ENCODE results near the gene GOLPH3. TPM values are rescaled to one million over a fixed set of nuclear protein-coding genes. Genes with fewer than 3 reads are reported as not detected.
A peak's percentile ranks its signal among the peaks of the same experiment; 100 is the strongest.

Gene GOLPH3
- total RNA-seq, 1 donor from 2014 or later = 72.9 TPM

DNA sequence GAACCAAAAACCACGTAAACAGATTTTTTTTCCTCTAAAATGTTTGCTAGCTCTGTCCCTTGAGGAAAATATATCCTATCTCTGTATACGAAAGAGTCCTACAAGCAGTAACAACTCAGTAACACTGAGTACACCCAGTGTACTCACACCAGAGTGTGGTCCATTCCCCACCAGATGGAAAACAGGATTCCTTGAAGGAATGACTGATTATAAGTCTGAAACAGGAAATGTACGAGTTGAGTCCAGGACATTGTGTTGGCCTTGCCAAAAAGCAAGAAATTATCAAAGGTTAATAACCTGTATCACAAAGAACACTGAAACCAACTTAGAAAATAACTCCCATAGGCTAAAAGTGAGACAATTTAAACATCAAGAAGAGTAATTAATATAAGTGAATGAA lies 20.4 kb downstream of the GOLPH3 start:
- Mint-ChIP-seq H3K4me1 (ENCODE audit: unreplicated experiment) (peaks cover 15% of the 10 kb centered on the region), H3K27me3 (no peaks in the 10 kb centered on the region), H3K4me3 (no peak overlapping the region), H3K9me3 (no peaks in the 10 kb centered on the region), H3K27ac (no peak overlapping the region), H3K36me3 (peaks cover 12% of the 10 kb centered on the region)
- TF ChIP-seq, protein P1, sequence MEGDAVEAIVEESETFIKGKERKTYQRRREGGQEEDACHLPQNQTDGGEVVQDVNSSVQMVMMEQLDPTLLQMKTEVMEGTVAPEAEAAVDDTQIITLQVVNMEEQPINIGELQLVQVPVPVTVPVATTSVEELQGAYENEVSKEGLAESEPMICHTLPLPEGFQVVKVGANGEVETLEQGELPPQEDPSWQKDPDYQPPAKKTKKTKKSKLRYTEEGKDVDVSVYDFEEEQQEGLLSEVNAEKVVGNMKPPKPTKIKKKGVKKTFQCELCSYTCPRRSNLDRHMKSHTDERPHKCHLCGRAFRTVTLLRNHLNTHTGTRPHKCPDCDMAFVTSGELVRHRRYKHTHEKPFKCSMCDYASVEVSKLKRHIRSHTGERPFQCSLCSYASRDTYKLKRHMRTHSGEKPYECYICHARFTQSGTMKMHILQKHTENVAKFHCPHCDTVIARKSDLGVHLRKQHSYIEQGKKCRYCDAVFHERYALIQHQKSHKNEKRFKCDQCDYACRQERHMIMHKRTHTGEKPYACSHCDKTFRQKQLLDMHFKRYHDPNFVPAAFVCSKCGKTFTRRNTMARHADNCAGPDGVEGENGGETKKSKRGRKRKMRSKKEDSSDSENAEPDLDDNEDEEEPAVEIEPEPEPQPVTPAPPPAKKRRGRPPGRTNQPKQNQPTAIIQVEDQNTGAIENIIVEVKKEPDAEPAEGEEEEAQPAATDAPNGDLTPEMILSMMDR (conservative IDR thresholded peaks at IDR 0.05) = no peak
- DNase-seq (ENCODE audit: extremely low spot score, unreplicated experiment) = no peak

DNA sequence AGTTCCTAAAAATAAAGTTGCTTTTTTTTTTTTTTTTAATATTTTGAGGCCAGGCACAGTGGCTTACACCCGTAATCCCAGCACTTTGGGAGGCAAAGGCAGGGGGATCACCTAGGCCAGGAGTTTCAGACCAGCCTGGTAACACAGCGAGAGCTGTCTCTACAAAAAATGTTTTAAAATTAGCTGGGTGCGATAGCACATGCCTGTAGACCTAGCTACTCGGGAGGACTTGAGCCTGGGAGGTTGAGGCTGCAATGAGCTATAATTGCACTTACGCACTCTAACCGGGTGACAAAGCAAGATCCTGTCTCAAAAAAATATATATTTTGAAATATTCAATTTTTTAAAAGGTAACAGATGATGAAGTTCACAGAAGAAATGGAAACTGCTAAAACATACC lies 22.9 kb downstream of the GOLPH3 start:
- peaks cover 12% of the 10 kb centered on the region for H3K36me3 Mint-ChIP-seq
- H3K9me3 Mint-ChIP-seq = no peaks in the 10 kb centered on the region
- H3K27ac Mint-ChIP-seq = no peak overlapping the region
- H3K4me1 Mint-ChIP-seq (ENCODE audit: unreplicated experiment) = peaks cover 21% of the 10 kb centered on the region
- no peak overlapping the region for H3K4me3 Mint-ChIP-seq
- no peak for DNase-seq (ENCODE audit: extremely low spot score, unreplicated experiment)
- no peaks in the 10 kb centered on the region for H3K27me3 Mint-ChIP-seq
- TF ChIP-seq, protein P1 (conservative IDR thresholded peaks at IDR 0.05) = no peak

- TF ChIP-seq, protein P1 (conservative IDR thresholded peaks at IDR 0.05) = no peak
- H3K27ac Mint-ChIP-seq = no peak overlapping the region
- H3K27me3 Mint-ChIP-seq = no peaks in the 10 kb centered on the region
- no peak overlapping the region for H3K4me3 Mint-ChIP-seq
- H3K4me1 Mint-ChIP-seq (ENCODE audit: unreplicated experiment) = peaks cover 25% of the 10 kb centered on the region
- H3K9me3 Mint-ChIP-seq = no peaks in the 10 kb centered on the region
- no peak for DNase-seq (ENCODE audit: extremely low spot score, unreplicated experiment)
- peaks cover 12% of the 10 kb centered on the region for H3K36me3 Mint-ChIP-seq
Observed at GRCh38 chr5:32150366-32150765, 23.8 kb downstream of the GOLPH3 start.

GRCh38 chr5:32147959-32148358 lies 26.2 kb downstream of the GOLPH3 start:
- no peaks in the 10 kb centered on the region for H3K27me3 Mint-ChIP-seq
- no peaks in the 10 kb centered on the region for H3K9me3 Mint-ChIP-seq
- H3K4me3 Mint-ChIP-seq = no peak overlapping the region
- no peak for DNase-seq (ENCODE audit: extremely low spot score, unreplicated experiment)
- H3K4me1 Mint-ChIP-seq (ENCODE audit: unreplicated experiment) = peaks cover 31% of the 10 kb centered on the region
- H3K27ac Mint-ChIP-seq = no peak overlapping the region
- H3K36me3 Mint-ChIP-seq = peaks cover 22% of the 10 kb centered on the region
- TF ChIP-seq, protein P1 (conservative IDR thresholded peaks at IDR 0.05) = no peak

GRCh38 chr5:32147236-32147635 lies 26.9 kb downstream of the GOLPH3 start:
- Mint-ChIP-seq H3K9me3 (no peaks in the 10 kb centered on the region), H3K4me1 (ENCODE audit: unreplicated experiment) (peaks cover 31% of the 10 kb centered on the region), H3K36me3 (peaks cover 22% of the 10 kb centered on the region), H3K27ac (peak overlapping the region; percentile 20), H3K4me3 (no peak overlapping the region), H3K27me3 (no peaks in the 10 kb centered on the region)
- TF ChIP-seq, protein P1 (conservative IDR thresholded peaks at IDR 0.05) = no peak
- DNase-seq (ENCODE audit: extremely low spot score, unreplicated experiment) = no peak

GRCh38 chr5:32145378-32145777 lies 28.7 kb downstream of the GOLPH3 start:
- H3K27me3 Mint-ChIP-seq = no peaks in the 10 kb centered on the region
- H3K27ac Mint-ChIP-seq = no peak overlapping the region
- H3K9me3 Mint-ChIP-seq = no peaks in the 10 kb centered on the region
- H3K4me1 Mint-ChIP-seq (ENCODE audit: unreplicated experiment) = peaks cover 26% of the 10 kb centered on the region
- TF ChIP-seq, protein P1 (conservative IDR thresholded peaks at IDR 0.05) = no peak
- DNase-seq (ENCODE audit: extremely low spot score, unreplicated experiment) = no peak
- H3K36me3 Mint-ChIP-seq = peaks cover 22% of the 10 kb centered on the region
- H3K4me3 Mint-ChIP-seq = no peak overlapping the region

Data from type B pancreatic cell (in vitro differentiated cells).